ENCODE measurements around the gene PLXNA4.

GRCh38 chr7:132158841-132159240 lies 417.4 kb downstream of the PLXNA4 start:
- TF ChIP-seq EZH2 (IDR thresholded peaks at IDR 0.05; ENCODE audit: low read depth, unreplicated experiment) (no peak), EZH2phosphoT487 (IDR thresholded peaks at IDR 0.05; ENCODE audit: unreplicated experiment) (no peak)
- TF ChIP-seq, protein P1, sequence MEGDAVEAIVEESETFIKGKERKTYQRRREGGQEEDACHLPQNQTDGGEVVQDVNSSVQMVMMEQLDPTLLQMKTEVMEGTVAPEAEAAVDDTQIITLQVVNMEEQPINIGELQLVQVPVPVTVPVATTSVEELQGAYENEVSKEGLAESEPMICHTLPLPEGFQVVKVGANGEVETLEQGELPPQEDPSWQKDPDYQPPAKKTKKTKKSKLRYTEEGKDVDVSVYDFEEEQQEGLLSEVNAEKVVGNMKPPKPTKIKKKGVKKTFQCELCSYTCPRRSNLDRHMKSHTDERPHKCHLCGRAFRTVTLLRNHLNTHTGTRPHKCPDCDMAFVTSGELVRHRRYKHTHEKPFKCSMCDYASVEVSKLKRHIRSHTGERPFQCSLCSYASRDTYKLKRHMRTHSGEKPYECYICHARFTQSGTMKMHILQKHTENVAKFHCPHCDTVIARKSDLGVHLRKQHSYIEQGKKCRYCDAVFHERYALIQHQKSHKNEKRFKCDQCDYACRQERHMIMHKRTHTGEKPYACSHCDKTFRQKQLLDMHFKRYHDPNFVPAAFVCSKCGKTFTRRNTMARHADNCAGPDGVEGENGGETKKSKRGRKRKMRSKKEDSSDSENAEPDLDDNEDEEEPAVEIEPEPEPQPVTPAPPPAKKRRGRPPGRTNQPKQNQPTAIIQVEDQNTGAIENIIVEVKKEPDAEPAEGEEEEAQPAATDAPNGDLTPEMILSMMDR (conservative IDR thresholded peaks at IDR 0.05; ENCODE audit: low read depth in 2 of 2), result no peak

Measured in GM23338 (cell line).